ENCODE measurements around the gene TGM1. TPM values are rescaled to one million over a fixed set of nuclear protein-coding genes. Genes with fewer than 3 reads are reported as not detected.

TGM1 gene
- total and polyA plus RNA-seq, 2 donors (not counting 1 experiment from before 2014, with no cell fraction given), result 2.7 to 11.9 TPM

GRCh38 chr14:24251880-24252288 is 11.1 kb downstream of the TGM1 start:
- Histone ChIP-seq H3K79me2 (ENCODE audit: control insufficient read depth, insufficient read depth, low read length) (no peaks in the 10 kb centered on the region), H4K20me1 (ENCODE audit: control insufficient read depth, insufficient read depth, low read length, poor library complexity, severe bottlenecking) (no peaks in the 10 kb centered on the region), H3K27me3 (replicated peaks in 1 of 4; ENCODE audit: control extremely low read depth in 1 of 4, control insufficient read depth in 3 of 4, insufficient read depth in 4 of 4, low read length in 3 of 4) (no peaks in the 10 kb centered on the region), H3K4me2 (replicated peaks; ENCODE audit: low read depth, low read length, poor library complexity, severe bottlenecking) (no peak overlapping the region), H3K36me3 (replicated peaks in 1 of 2; ENCODE audit: control extremely low read depth in 1 of 2, control insufficient read depth in 1 of 2, extremely low read depth in 1 of 2, insufficient read depth in 2 of 2, low read length in 1 of 2) (peaks cover 0 to 28% of the 10 kb centered on the region in 2 experiments), H2AFZ (ENCODE audit: insufficient read depth, low read depth, low read length, poor library complexity, severe bottlenecking) (no peak overlapping the region), H3K27ac (ENCODE audit: low read length in 2 of 2) (no peak overlapping the region), H3K4me3 (ENCODE audit: control extremely low read depth in 1 of 5, extremely low read depth in 1 of 5, insufficient read depth in 1 of 5, low read depth in 2 of 5, low read length in 4 of 5) (no peak overlapping the region), H3K9ac (ENCODE audit: low read length) (no peak overlapping the region), H3K4me1 (ENCODE audit: control insufficient read depth in 2 of 2, insufficient read depth in 2 of 2, low read length in 2 of 2) (peaks cover 3 to 6% of the 10 kb centered on the region in 2 donors), H3K9me3 (ENCODE audit: control extremely low read depth in 1 of 3, control insufficient read depth in 2 of 3, insufficient read depth in 1 of 3, low read length in 2 of 3) (no peaks in the 10 kb centered on the region)
- CTCF ChIA-PET, result interaction anchor here (0.8 to 2.8 kb wide), 3 partner anchors 9 to 56 kb away, joined by 3 to 10 read pairs (median 3); partner anchors contain the start of genes CIDEB and TINF2
- WGBS (ENCODE audit: insufficient coverage), result 100% methylated on average over 1 of the region's 1 CpG
- no peak overlapping the region for H3K27ac Mint-ChIP-seq
- peaks cover 6% of the 10 kb centered on the region for H3K4me1 Mint-ChIP-seq
- TF ChIP-seq CTCF (IDR thresholded peaks at IDR 0.05) (no peak), EZH2 (IDR thresholded peaks at IDR 0.05; ENCODE audit: borderline replicate concordance, insufficient read depth, low read depth, low read length, poor library complexity, severe bottlenecking) (no peak)
- H3K4me3 Mint-ChIP-seq, result no peak overlapping the region
- intact Hi-C loops (cut with micrococcal nuclease), result no loop called here
- no peak for ATAC-seq (ENCODE audit: low read depth)
- H3K27me3 Mint-ChIP-seq, result no peaks in the 10 kb centered on the region
- POLR2A ChIA-PET, result no interaction called here
- no peaks in the 10 kb centered on the region for H3K9me3 Mint-ChIP-seq (ENCODE audit: insufficient read depth)
- no peak for DNase-seq

GRCh38 chr14:24250354-24250753 is 12.6 kb downstream of the TGM1 start:
- no peaks in the 10 kb centered on the region for H4K20me1 ChIP-seq (ENCODE audit: control insufficient read depth, insufficient read depth, low read length, poor library complexity, severe bottlenecking)
- H3K36me3 ChIP-seq (replicated peaks in 1 of 2; ENCODE audit: control extremely low read depth in 1 of 2, control insufficient read depth in 1 of 2, extremely low read depth in 1 of 2, insufficient read depth in 2 of 2, low read length in 1 of 2), result peaks cover 0 to 23% of the 10 kb centered on the region in 2 experiments
- TF ChIP-seq EZH2 (IDR thresholded peaks at IDR 0.05; ENCODE audit: borderline replicate concordance, insufficient read depth, low read depth, low read length, poor library complexity, severe bottlenecking) (no peak), CTCF (IDR thresholded peaks at IDR 0.05) (no peak)
- no peak overlapping the region for H2AFZ ChIP-seq (ENCODE audit: insufficient read depth, low read depth, low read length, poor library complexity, severe bottlenecking)
- WGBS (ENCODE audit: insufficient coverage), result 81% methylated on average over 4 of the region's 4 CpGs
- Mint-ChIP-seq H3K4me1 (peaks cover 8% of the 10 kb centered on the region), H3K27me3 (no peaks in the 10 kb centered on the region), H3K4me3 (no peak overlapping the region), H3K9me3 (ENCODE audit: insufficient read depth) (no peaks in the 10 kb centered on the region), H3K27ac (no peak overlapping the region)
- no peak overlapping the region for H3K4me2 ChIP-seq (replicated peaks; ENCODE audit: low read depth, low read length, poor library complexity, severe bottlenecking)
- DNase-seq (no peak), ATAC-seq (ENCODE audit: low read depth) (no peak)
- CTCF ChIA-PET, result interaction anchor here (0.9 to 2.8 kb wide), 4 partner anchors 8 to 58 kb away, joined by 3 to 10 read pairs (median 4); partner anchors contain the start of gene TINF2
- no peaks in the 10 kb centered on the region for H3K27me3 ChIP-seq (replicated peaks in 1 of 4; ENCODE audit: control extremely low read depth in 1 of 4, control insufficient read depth in 3 of 4, insufficient read depth in 4 of 4, low read length in 3 of 4)
- no peak overlapping the region for H3K9ac ChIP-seq (ENCODE audit: low read length)
- H3K27ac ChIP-seq (ENCODE audit: low read length in 2 of 2), result no peak overlapping the region
- H3K79me2 ChIP-seq (ENCODE audit: control insufficient read depth, insufficient read depth, low read length), result no peaks in the 10 kb centered on the region
- POLR2A ChIA-PET, result no interaction called here
- H3K9me3 ChIP-seq (ENCODE audit: control extremely low read depth in 1 of 3, control insufficient read depth in 2 of 3, insufficient read depth in 1 of 3, low read length in 2 of 3), result no peaks in the 10 kb centered on the region
- intact Hi-C loops (cut with micrococcal nuclease), result no loop called here
- H3K4me3 ChIP-seq (ENCODE audit: control extremely low read depth in 1 of 5, extremely low read depth in 1 of 5, insufficient read depth in 1 of 5, low read depth in 2 of 5, low read length in 4 of 5), result no peak overlapping the region
- H3K4me1 ChIP-seq (ENCODE audit: control insufficient read depth in 2 of 2, insufficient read depth in 2 of 2, low read length in 2 of 2), result peaks cover 6 to 11% of the 10 kb centered on the region in 2 donors

Data from B cell (primary cell).